ENCODE measurements around the gene SEMA4A.

The SEMA4A gene

DNA sequence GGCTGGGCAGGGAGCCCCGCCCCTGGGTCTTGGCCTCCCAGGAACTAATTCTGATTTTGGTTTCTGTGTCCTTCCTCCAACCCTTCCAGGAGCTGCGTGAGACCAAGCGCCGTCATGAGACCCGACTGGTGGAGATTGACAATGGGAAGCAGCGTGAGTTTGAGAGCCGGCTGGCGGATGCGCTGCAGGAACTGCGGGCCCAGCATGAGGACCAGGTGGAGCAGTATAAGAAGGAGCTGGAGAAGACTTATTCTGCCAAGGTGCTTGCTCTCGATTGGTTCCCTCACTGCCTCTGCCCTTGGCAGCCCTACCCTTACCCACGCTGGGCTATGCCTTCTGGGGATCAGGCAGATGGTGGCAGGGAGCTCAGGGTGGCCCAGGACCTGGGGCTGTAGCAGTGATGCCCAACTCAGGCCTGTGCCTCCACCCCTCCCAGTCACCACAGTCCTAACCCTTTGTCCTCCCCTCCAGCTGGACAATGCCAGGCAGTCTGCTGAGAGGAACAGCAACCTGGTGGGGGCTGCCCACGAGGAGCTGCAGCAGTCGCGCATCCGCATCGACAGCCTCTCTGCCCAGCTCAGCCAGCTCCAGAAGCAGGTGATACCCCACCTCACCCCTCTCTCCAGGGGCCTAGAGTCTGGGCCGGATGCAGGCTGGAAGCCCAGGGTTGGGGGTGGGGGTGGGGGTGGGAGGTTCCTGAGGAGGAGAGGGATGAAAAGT lies 18.5 kb upstream of the SEMA4A start:
- DNase-seq (ENCODE audit: low spot score), result no peak

DNA sequence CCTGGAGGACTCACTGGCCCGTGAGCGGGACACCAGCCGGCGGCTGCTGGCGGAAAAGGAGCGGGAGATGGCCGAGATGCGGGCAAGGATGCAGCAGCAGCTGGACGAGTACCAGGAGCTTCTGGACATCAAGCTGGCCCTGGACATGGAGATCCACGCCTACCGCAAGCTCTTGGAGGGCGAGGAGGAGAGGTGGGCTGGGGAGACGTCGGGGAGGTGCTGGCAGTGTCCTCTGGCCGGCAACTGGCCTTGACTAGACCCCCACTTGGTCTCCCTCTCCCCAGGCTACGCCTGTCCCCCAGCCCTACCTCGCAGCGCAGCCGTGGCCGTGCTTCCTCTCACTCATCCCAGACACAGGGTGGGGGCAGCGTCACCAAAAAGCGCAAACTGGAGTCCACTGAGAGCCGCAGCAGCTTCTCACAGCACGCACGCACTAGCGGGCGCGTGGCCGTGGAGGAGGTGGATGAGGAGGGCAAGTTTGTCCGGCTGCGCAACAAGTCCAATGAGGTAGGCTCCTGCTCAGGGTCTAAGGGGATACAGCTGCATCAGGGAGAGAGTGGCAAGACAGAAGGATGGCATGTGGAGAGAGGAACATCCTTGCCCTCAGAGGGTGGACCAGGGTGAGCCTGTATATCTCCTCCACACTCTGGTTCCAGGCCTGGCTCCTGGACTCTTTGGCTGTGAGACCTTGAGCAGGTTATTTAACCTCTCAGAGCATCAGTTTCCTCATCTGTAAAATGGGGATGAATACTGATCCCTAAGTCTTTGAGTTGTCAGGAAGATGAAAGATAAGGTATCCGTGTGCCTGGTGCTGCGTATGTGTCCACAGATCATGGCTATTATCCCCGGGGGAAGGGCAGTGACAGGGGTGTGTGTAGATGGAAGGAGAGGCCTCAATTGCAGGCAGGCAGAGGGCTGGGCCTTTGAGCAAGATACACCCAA lies 17.2 kb upstream of the SEMA4A start:
- no peak for DNase-seq (ENCODE audit: low spot score)

DNA sequence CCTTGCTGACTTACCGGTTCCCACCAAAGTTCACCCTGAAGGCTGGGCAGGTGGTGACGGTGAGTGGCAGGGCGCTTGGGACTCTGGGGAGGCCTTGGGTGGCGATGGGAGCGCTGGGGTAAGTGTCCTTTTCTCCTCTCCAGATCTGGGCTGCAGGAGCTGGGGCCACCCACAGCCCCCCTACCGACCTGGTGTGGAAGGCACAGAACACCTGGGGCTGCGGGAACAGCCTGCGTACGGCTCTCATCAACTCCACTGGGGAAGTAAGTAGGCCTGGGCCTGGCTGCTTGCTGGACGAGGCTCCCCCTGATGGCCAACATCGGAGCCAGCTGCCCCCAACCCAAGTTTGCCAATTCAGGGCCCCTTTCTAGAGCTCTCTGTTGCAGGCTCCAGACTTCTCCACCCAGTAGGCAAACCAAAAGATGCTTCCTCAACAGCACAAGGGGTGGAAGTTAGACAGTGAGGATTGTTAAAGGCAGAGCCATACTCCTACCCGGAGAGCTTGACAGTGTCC lies 16.4 kb upstream of the SEMA4A start:
- no peak for DNase-seq (ENCODE audit: low spot score)

DNA sequence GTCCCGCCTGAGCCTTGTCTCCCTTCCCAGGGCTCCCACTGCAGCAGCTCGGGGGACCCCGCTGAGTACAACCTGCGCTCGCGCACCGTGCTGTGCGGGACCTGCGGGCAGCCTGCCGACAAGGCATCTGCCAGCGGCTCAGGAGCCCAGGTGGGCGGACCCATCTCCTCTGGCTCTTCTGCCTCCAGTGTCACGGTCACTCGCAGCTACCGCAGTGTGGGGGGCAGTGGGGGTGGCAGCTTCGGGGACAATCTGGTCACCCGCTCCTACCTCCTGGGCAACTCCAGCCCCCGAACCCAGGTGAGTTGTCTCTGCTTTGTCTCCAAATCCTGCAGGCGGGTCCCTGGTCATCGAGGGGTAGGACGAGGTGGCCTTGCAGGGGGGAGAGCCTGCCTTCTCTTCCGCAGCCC lies 14.9 kb upstream of the SEMA4A start:
- no peak for DNase-seq (ENCODE audit: low spot score)

DNA sequence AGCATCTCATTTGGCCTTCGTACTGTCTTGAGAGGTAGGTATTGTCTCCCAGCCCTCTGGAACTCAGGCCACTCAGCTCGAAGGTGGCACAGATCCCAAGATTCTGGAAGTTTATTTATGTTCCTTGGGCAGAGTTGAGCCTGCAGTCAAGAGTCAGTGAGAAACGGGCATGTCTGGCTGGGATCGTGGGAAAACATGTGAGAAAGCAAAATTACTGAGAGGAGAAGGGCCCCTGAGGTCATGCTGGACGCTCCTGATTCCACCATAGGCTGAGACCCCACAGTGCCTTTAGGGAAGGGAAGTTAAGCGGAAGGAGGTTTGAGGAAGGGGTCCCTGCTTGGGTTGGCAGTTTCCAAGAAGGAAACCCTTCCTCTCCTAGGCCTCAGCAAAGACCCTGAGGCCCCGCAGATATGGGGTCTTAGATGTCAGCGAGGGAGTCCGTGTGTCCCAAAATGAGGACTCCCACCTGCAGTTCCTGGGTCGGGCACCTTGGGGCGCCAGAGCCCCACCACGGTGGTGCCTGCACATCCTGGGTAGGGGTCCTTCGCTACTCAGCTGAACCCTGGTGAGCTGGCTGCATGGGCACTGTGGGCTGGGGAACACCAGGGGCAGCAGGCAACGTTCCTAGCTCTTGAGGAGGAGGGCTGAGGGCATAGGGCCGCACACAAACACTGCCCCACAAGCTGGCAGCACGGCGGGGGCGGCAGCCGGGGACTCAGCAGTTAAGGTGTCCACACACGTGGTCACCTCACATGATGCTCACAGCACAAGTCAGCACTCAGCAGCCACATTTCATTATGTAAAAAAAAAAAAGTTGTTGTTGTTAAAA lies 12.3 kb upstream of the SEMA4A start:
- peak; percentile 76 for DNase-seq (ENCODE audit: low spot score)

DNA sequence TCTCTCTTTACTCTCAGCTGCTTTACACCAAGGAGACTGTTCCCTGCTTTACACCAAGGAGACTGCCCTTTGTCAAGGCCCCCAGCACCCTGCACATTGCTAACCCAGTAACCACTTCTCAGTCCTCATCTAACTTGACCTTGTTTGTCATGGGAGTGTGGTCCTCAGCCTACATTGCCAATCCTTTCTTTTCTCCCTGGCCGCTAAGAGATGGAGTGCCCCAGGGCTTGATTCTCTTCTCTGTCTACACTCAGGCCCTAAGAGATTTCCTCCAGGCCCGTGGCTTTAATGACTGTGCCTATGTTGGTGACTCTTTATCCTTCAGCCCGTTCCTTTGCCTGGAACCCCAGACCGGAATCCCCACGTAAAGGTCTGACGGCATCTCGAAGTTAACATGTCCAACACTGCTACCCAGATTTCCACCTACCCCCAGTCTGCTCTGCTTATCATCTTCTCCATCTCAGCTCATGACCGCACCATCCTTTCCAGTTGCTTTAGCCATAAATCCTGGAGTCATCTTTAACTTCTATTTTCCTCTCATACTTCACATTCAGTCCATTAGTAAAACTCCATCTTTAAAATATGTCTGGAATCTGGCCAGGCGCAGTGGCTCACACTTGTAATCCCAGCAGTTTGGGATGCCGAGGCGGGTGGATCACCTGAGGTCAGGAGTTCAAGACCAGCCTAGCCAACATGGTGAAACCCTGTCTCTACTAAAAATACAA lies 9.5 kb upstream of the SEMA4A start:
- DNase-seq (ENCODE audit: low spot score), result peak; percentile 46

DNA sequence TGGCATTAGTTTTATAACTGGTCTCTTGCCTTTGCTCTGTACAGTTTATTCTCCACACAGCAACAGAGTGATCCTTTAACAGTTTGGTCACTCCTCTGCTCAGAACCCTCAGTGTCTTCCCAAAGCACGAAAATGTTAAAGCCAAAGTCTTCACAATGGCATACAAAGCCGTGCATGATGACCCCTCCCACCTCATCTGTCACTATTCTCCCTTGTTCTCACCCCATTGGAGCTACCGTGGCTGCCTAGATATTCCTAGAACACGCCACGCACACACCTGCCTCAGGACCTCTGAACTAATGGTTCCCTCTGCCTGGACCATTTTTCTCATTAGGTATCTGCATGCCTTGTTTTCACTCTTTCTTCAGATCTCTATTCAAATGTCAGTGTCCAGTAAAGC lies 8.6 kb upstream of the SEMA4A start:
- no peak for DNase-seq (ENCODE audit: low spot score)

DNA sequence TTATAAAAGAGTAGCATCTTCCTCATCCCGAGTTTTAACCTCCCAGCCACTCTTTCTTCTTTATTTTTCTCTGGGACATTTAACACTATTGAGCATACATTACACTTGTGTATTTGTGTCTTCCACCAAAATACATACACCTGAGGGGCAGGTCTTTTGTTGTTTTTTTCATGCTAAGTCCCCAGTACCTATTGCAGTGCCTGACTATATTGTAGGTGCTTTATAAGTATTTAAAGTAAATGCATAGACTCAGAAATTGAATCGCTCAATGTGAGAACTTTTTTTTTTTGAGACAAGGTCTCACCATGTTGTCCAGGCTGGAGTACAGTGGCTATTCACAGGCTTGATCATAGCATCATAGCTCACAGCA lies 7.8 kb upstream of the SEMA4A start:
- DNase-seq (ENCODE audit: low spot score), result no peak

DNA sequence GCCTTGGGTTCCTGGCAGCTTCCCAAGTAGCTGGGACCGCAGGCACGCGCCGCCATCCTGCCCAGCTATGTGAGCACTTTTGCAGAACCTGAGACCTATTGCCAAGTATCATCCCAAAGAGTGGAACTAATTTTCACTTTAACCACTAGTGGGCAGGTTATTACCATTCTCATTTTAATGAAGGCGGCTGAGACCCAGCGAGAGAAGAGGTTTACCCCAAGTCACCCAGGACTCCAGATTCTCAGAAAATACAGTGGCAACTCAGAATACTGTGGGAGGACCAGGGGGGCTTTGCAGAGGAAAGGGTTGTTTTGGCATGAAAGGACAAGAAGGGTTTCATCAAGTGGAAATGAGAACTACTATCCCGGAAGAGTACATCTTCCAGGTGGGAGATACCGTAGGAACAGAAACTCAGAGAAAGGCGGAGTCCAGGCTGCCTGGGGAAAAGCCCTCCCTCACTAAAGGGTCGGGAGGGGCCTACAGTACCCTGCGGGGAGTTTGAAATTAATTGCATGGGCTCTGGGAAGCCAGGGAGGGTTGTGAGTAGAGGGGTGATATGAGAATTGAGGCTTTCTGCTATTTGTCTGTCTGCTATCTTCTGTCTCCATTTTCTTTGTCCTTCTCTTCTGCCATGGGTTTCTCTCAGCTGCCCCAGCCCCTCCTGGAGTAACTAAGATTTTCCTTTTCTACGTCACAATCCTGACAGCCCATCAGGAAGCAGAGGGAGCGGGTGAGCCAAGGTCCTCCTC lies 7.2 kb upstream of the SEMA4A start:
- DNase-seq (ENCODE audit: low spot score), result peak; percentile 84

DNA sequence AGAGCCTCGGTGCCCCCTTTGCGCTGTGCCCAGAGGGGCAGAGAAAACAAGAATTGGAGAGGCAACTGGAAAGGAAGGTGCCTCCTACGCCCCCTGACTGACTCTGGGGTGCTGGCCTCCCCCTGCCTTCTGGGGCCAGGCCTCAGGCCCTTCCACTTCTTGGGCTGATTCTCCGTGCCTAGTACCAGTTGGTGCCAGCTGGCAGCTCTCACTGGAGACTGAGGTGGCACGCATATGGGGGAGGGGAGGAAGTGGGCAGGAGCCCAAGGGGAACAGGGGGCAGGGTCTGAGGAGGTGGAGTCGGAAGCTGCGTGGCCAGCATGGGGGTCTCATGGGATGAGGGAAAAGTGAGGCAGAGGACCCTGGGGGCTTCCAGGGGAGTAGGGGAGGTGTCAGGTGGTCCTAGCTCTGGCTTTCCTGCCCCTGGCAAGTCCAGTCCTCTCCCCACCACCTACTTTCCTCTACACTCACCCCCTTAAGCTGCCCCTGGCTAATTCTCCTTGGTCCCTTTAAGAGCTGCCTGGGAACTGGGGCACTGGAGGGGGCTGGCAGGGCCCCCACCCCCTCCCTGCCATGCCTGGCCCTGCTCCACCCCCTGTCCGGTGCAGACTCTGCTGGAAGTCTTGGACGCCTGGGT lies 6.5 kb upstream of the SEMA4A start:
- no peak for DNase-seq (ENCODE audit: low spot score)

DNA sequence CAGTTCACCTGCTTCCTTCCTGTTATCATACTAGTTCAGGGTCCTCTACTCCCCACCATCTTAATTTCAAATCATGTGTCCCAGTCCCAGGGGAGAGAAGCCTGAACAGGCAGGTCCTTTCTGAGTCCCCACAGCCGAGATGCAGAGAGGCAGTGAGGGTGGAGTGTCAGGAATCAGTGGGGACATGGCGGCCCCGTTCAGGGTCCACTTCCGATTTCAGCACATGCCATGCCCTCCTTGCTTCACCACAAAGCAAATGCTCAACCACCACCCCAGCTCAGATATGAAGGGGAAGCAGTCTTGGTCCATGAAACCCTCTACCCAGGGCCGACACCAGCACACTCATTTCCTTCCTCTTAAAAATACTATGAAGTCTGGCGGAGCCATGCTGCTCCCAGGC lies 5.2 kb upstream of the SEMA4A start:
- no peak for DNase-seq (ENCODE audit: low spot score)

DNA sequence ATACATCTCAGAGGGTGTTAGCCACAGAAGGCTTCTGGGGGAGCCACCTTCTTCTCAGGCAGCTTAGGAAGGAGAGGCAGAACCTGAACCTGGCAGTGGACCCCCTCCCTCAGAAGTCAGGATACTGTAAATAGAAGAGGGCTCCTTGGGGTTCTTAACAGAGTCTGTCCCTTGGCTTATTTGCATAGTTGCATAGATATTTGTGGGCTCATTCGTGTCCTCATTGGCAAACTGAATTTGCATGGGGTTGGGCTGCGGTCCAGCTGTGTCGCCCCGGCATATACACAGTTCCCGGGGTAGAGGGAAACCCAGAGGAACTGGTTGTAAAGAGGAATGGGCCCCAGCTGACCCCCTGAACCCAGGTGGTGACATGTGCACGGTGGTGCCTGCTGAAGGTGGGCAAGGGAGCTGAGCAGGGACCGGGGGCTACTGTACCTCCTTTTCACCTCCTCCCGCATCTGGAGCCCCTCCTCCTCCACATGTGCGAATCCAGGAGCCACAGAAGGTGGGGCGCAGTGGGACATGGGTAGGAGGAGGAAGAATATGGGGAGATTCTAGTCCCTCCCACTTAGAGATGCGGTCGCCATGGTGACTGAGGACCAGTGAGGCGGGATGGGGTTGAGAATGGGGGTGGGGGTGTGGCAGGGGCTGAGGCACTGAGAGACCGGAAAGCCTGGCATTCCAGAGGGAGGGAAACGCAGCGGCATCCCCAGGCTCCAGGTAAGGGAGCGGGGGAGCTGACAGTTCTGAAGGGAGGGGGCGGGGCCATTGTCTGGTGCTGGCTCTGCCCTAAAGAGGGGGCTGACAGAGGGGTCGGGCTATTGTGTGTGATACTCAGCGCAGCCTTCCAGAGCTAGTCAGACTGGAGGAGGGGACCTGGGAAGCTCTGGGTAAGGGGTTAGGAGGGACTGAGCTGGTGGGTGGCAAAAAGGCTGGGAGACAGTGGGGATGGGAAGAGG lies 3.7 kb upstream of the SEMA4A start:
- no peak for DNase-seq (ENCODE audit: low spot score)

DNA sequence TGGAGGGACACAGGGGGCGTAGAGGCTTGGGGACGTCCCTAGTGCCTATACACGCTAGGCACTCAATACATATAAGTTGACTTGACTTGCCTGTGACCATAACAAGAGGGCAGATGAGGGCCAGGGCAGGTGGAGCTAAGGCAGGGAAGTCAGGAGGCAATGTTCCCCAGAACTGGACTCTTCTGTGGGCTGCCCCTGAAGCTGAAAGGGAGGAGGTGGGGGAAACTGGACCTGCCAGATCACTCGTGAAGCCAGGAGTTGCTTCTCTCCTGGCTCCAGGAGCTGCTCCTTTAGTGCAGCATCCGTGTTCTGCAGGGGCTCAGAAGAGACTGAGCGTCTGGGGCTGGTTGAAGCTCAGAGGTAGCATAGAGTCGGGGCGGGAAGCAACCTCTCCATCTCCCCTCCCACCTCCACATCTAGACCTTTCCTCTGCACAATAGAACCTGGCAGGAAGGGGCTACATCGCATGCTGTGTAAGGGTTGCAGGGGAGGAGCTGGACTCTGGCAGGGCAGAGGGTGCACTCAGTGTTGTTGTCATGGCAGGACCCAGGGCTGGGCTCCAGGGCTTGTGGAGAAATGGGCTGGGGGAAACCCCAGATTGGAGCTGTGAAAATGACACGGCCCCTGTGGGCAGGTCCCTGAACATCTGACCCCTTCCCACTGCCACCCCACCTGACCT lies 2.9 kb upstream of the SEMA4A start:
- no peak for DNase-seq (ENCODE audit: low spot score)

DNA sequence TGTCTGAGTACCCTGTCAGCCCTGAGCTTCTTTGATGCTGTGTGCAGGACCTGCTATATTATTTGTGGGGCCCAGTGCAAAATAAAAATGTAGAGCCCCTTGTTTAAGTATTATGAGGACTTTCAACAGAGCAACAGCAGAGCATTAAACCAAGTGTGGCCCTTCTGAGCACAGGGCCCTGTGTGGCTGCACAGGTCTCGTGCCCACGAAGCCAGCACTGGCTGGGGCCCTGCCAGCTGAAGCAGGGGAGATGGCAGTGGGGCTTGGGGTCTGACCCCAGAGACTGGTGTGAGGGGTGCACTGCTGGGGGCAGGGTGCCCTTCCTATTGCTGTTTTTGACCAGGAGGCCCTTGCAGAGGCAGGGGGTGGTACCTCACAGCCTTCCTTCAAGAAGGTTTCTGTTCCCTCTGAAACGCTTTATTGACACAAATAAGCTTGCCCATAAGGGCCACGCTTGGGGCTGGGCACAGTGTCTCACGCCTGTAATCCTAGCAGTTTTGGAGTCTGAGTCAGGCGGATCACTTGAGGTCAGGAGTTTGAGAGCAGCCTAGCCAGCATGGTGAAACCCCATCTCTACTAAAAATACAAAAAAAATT lies 2.2 kb upstream of the SEMA4A start:
- no peak for DNase-seq (ENCODE audit: low spot score)

DNA sequence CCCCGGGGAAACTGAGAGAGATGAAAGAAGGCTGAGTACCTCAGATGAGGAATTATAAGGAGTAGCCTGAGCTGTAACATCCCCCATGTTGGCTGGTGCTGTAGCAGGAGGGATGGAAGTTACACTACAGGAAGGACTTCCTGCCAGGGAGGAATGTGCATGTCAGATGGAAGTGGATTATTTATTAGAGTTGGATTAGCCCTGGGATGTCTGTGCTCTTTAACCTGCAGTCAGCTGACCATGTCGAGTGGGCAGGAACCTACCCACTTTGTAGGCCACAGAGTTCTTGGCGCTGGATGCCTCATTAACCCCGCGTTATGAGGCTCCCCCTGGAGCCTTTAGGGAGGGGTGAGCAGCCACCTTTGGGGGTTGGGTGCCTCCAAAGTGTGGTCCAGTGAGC lies 757 bp upstream of the SEMA4A start:
- no peak for DNase-seq (ENCODE audit: low spot score)

DNA sequence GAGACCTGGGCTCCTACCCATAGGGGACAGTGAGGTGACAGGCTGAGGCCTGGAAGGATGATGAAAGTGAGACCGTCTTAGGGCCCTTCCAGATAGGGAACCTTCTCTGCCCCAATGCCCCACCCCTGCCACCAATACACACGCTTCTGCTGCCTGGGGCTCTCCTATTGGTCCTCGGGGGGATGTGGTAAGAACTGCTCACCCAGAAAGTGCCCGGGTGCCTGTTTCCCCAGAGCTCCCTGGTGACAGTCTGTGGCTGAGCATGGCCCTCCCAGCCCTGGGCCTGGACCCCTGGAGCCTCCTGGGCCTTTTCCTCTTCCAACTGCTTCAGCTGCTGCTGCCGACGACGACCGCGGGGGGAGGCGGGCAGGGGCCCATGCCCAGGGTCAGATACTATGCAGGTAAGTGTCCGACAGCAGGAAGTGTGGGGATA lies 948 bp downstream of the SEMA4A start:
- no peak for DNase-seq (ENCODE audit: low spot score)

DNA sequence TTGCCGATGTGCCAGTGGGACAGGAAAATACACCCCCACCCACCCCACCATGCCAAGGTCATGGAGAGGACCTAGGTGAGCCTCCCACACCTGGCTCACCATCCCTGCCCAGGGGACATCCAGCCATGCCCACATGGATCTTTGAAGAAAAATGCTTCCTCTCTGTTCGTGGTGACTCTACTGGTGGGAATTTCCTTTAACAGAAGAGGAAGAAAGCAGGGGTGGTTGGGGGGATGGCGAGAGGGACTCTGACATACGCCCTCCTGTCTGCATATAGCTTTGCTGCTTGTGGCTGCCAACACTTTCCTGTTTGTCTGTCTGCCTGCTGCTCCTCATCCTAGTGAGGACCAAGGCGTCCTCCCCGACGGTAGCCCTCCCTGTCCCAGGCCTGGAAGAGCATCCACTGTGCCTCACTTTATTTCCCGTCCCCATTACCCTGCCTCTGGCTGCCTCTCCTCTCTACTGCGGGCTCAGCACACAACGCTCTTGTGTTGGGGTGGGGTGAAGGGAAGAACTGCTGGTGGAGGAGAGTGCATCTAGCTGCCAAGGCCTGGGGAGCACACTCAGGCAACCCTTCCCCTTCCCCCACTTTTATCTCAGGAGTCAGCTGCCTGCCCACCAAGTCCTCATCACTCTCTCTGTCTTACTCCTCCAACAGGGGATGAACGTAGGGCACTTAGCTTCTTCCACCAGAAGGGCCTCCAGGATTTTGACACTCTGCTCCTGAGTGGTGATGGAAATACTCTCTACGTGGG lies 2.5 kb downstream of the SEMA4A start:
- DNase-seq (ENCODE audit: low spot score), result no peak

All from SK-N-DZ (cell line).